HL-60 (cell line): Measurements from ENCODE around the gene VPS41.

Experiments used
- CTCF ChIP-seq: IDR thresholded peaks from one replicate; pipeline ENCODE4 v1.5.1; 2011; ENCODE audit warnings: low read length, control low read depth, inconsistent platforms; ENCODE audit not compliant: insufficient read depth
- GABPA ChIP-seq: IDR thresholded peaks from 2 replicates; pipeline ENCODE4 v1.6.1; 2012; ENCODE audit warnings: low read depth
- POLR2AphosphoS5 ChIP-seq: IDR thresholded peaks from 2 replicates; pipeline ENCODE4 v1.6.1; 2012; ENCODE audit warnings: low read depth
- REST ChIP-seq: IDR thresholded peaks from 2 replicates; pipeline ENCODE4 v1.6.1; 2012; ENCODE audit warnings: low read depth; ENCODE audit not compliant: insufficient replicate concordance

GRCh38 chr7:38700116-38700515 is 208.9 kb downstream of the VPS41 start:
- TF ChIP-seq CTCF = no peak
- no peak for TF ChIP-seq POLR2AphosphoS5
- TF ChIP-seq GABPA = no peak
- no peak for TF ChIP-seq REST
